IMR-90 (cell line): ENCODE results near the gene CDH23. TPM values are rescaled to one million over a fixed set of nuclear protein-coding genes. Genes with fewer than 3 reads are reported as not detected.

Experiments used
- ATAC-seq: fragments of 200-7000 bp; cut with Tn5 transposase; 2 replicates; pipeline ENCODE4 v1.9.1; 2020; ENCODE audit warnings: low read depth, mild to moderate bottlenecking, moderate library complexity
- BruUV-seq: library from RNA; stranded (reverse); fragments of 400-500 nt; replicated peaks from 2 replicates; lab custom pipeline; 2021; lab: Mats Ljungman, UMichigan
- CTCF ChIA-PET: fragments of 300-600 bp; formaldehyde crosslinking; extraction: SDS; loops from one replicate; lab custom pipeline; 2021; ENCODE audit warnings: antibody characterized with exemption; lab: Yijun Ruan, JAX
- POLR2A ChIA-PET: fragments of 300-600 bp; sonication (Branson Sonifier 250); formaldehyde crosslinking; loops from one replicate; lab custom pipeline; 2022; ENCODE audit warnings: antibody characterized with exemption; ENCODE audit not compliant: unreplicated experiment; lab: Charles Lee
- DNase-seq: peaks from one replicate; pipeline ENCODE4 v3.0.0; 2013
- H2AFZ ChIP-seq: replicated peaks from 2 replicates; pipeline ENCODE3; 2013; ENCODE audit warnings: low read length, mild to moderate bottlenecking; ENCODE audit not compliant: poor library complexity
- H2AK5ac ChIP-seq: 2 replicates; pipeline ENCODE4 v1.6.1; 2013; ENCODE audit warnings: low read depth, low read length, inconsistent platforms
- H2AK9ac ChIP-seq: replicated peaks from 2 replicates; pipeline ENCODE3; 2013; ENCODE audit warnings: mild to moderate bottlenecking, low read depth, low read length, moderate library complexity; ENCODE audit not compliant: poor library complexity
- H2BK120ac ChIP-seq: 2 replicates; pipeline ENCODE4 v1.6.1; 2013; ENCODE audit warnings: low read depth, low read length, inconsistent platforms
- H2BK15ac ChIP-seq: 3 replicates; pipeline ENCODE4 v1.6.1; 2013; ENCODE audit warnings: low read depth, low read length, inconsistent platforms
- H2BK20ac ChIP-seq: 2 replicates; pipeline ENCODE4 v1.6.1; 2013; ENCODE audit warnings: low read depth, mild to moderate bottlenecking, inconsistent platforms, low read length, moderate library complexity
- H2BK5ac ChIP-seq: 2 replicates; pipeline ENCODE4 v1.6.1; 2013; ENCODE audit warnings: mild to moderate bottlenecking, low read depth, low read length, inconsistent platforms; ENCODE audit not compliant: poor library complexity, severe bottlenecking
- H3K14ac ChIP-seq: replicated peaks from 2 replicates; pipeline ENCODE4 v1.6.1; 2013; ENCODE audit warnings: low read depth, low read length, inconsistent platforms
- H3K18ac ChIP-seq: 2 replicates; pipeline ENCODE4 v1.6.1; 2013; ENCODE audit warnings: low read depth, low read length, control low read depth
- H3K23ac ChIP-seq: 2 replicates; pipeline ENCODE4 v1.6.1; 2013; ENCODE audit warnings: low read depth, low read length, inconsistent platforms
- H3K27ac ChIP-seq: 2 replicates; pipeline ENCODE4 v1.5.1; 2013; ENCODE audit warnings: mild to moderate bottlenecking, control low read depth, low read length; ENCODE audit not compliant: insufficient read depth
- H3K27me3 ChIP-seq: 2 replicates; pipeline ENCODE4 v1.6.1; 2013; ENCODE audit warnings: low read length; ENCODE audit not compliant: control insufficient read depth, insufficient read depth
- H3K36me3 ChIP-seq: 2 replicates; pipeline ENCODE4 v1.6.1; 2013; ENCODE audit warnings: low read length, mixed read lengths; ENCODE audit not compliant: control insufficient read depth, insufficient read depth
- H3K4ac ChIP-seq: 2 replicates; pipeline ENCODE4 v1.6.1; 2013; ENCODE audit warnings: low read depth, low read length, inconsistent platforms
- H3K4me1 ChIP-seq: 2 replicates; pipeline ENCODE4 v1.6.1; 2013; ENCODE audit warnings: low read length, mixed read lengths; ENCODE audit not compliant: control insufficient read depth, insufficient read depth
- H3K4me2 ChIP-seq: 2 replicates; pipeline ENCODE4 v1.6.1; 2013; ENCODE audit warnings: low read depth, mild to moderate bottlenecking, control low read depth, low read length, moderate library complexity
- H3K4me3 ChIP-seq: 2 replicates; pipeline ENCODE4 v1.5.1; 2013; ENCODE audit warnings: low read depth, mild to moderate bottlenecking, control low read depth, low read length, moderate library complexity; ENCODE audit not compliant: insufficient read depth
- H3K56ac ChIP-seq: 2 replicates; pipeline ENCODE4 v1.6.1; 2013; ENCODE audit warnings: low read length, inconsistent platforms; ENCODE audit not compliant: insufficient read depth; ENCODE audit errors: extremely low read depth
- H3K79me1 ChIP-seq, 2 experiments: 2 replicates each; pipeline ENCODE4 v1.6.1; 2013; ENCODE audit warnings: low read length in 2 of 2, inconsistent platforms in 1 of 2, low read depth in 1 of 2
- H3K9ac ChIP-seq: 2 replicates; pipeline ENCODE4 v1.6.1; 2013; ENCODE audit warnings: low read depth, low read length, control low read depth
- H3K9me1 ChIP-seq: 2 replicates; pipeline ENCODE4 v1.6.1; 2013; ENCODE audit warnings: low read length, inconsistent platforms; ENCODE audit not compliant: insufficient read depth
- H3K9me3 ChIP-seq: 2 replicates; pipeline ENCODE4 v1.6.1; 2013; ENCODE audit warnings: low read length; ENCODE audit not compliant: control insufficient read depth, insufficient read depth
- H4K20me1 ChIP-seq: 2 replicates; pipeline ENCODE4 v1.6.1; 2013; ENCODE audit warnings: low read length, inconsistent platforms; ENCODE audit not compliant: insufficient read depth
- H4K5ac ChIP-seq: 2 replicates; pipeline ENCODE4 v1.6.1; 2013; ENCODE audit warnings: mild to moderate bottlenecking, low read depth, low read length, control low read depth
- H4K8ac ChIP-seq, 2 experiments: 2 replicates each; pipeline ENCODE4 v1.6.1; 2013; ENCODE audit warnings: low read depth in 2 of 2, low read length in 2 of 2, control low read depth in 1 of 2, inconsistent platforms in 1 of 2
- H4K91ac ChIP-seq: 2 replicates; pipeline ENCODE4 v1.6.1; 2013; ENCODE audit warnings: low read depth, low read length, inconsistent platforms; ENCODE audit not compliant: insufficient read depth
- BHLHE40 ChIP-seq: fragments of 150-350 bp; IDR thresholded peaks from 2 replicates; pipeline ENCODE4 v1.6.1; 2016; ENCODE audit warnings: mild to moderate bottlenecking, low read depth, low read length
- CEBPB ChIP-seq: IDR thresholded peaks from 2 replicates; pipeline ENCODE4 v1.6.1; 2012; ENCODE audit warnings: low read depth, low read length, improper control_type of control experiment
- ELK1 ChIP-seq: fragments of 150-350 bp; IDR thresholded peaks from 2 replicates; pipeline ENCODE4 v1.6.1; 2016; ENCODE audit warnings: low read depth, mild to moderate bottlenecking, low read length, moderate library complexity, borderline replicate concordance
- FOS ChIP-seq: fragments of 150-350 bp; IDR thresholded peaks from 2 replicates; pipeline ENCODE4 v1.6.1; 2016; ENCODE audit warnings: low read depth, low read length
- MXI1 ChIP-seq: IDR thresholded peaks from 2 replicates; pipeline ENCODE4 v1.6.1; 2012; ENCODE audit warnings: low read depth, mild to moderate bottlenecking, low read length, moderate library complexity, borderline replicate concordance
- NFE2L2 ChIP-seq: fragments of 150-350 bp; IDR thresholded peaks from 2 replicates; pipeline ENCODE4 v1.6.1; 2016; ENCODE audit warnings: low read depth, mild to moderate bottlenecking, low read length
- POLR2A ChIP-seq: IDR thresholded peaks from 2 replicates; pipeline ENCODE4 v1.6.1; 2012; ENCODE audit warnings: mild to moderate bottlenecking, low read depth, low read length
- RAD21 ChIP-seq: IDR thresholded peaks from 2 replicates; pipeline ENCODE4 v1.6.1; 2012; ENCODE audit warnings: low read length, improper control_type of control experiment
- USF2 ChIP-seq: fragments of 150-350 bp; IDR thresholded peaks from 2 replicates; pipeline ENCODE4 v1.6.1; 2017; ENCODE audit warnings: mild to moderate bottlenecking, antibody characterized with exemption, low read length, low read depth
- WGBS, 2 experiments: methylation state at CpG; one replicate each; pipeline versions ENCODE4 v1.1.5 to v1.1.7; 2013; ENCODE audit warnings: missing lambda C conversion rate in 2 of 2; ENCODE audit not compliant: insufficient read length in 1 of 2; ENCODE audit errors: extremely low coverage in 2 of 2; 5-methylcytosine and 5-hydroxymethylcytosine counted together
- dilution Hi-C: fragments of 300-500 bp; cut with HindIII; formaldehyde crosslinking; loops from one replicate; pipeline ENCODE4 v1.14.3; 2018; ENCODE audit warnings: low sequenced_read_pairs; ENCODE audit not compliant: unreplicated experiment
- in situ Hi-C: fragments of 300-500 bp; cut with MboI; formaldehyde crosslinking; loops from 3 replicates; pipeline ENCODE4 v1.14.3; 2019; ENCODE audit warnings: low sequenced_read_pairs, inconsistent platforms, mixed read lengths
- intact Hi-C: fragments of 100-400 bp; cut with micrococcal nuclease; formaldehyde crosslinking; loops from 2 replicates; pipeline ENCODE4 v1.10.0; 2022
- polyA plus RNA-seq, 3 experiments: library from polyadenylated mRNA; depleted of rRNA; stranded (reverse); fragments of >200 nt; gene quantifications; 2 replicates each; pipeline ENCODE4 v1.2.3, GENCODE V29; 2012; ENCODE audit warnings: low replicate concordance in 1 of 3
- total RNA-seq: library from RNA; depleted of rRNA; stranded (reverse); fragments of >200 nt; gene quantifications from 2 replicates; pipeline ENCODE4 v1.2.3, GENCODE V29; 2012
- TF ChIP-seq, protein P1 (sequence below): conservative IDR thresholded peaks from 2 replicates; pipeline ENCODE4 v1.5.1; 2012; ENCODE audit warnings: mild to moderate bottlenecking, low read depth, low read length, improper control_type of control experiment

CDH23 gene
- total and polyA plus RNA-seq, 2 of the 4 experiments (the other 2 are of a cell fraction), result under 0.01 to 0.03 TPM

GRCh38 chr10:71842856-71843686, 446.4 kb downstream of the CDH23 start (continued):
- TF ChIP-seq USF2, result no peak

- DNase-seq (no peak), ATAC-seq (no peak)
- Histone ChIP-seq H2AK5ac (no peak overlapping the region), H3K27me3 (no peaks in the 10 kb centered on the region), H3K27ac (no peak overlapping the region), H3K23ac (no peak overlapping the region), H2BK120ac (no peak overlapping the region), H3K4me3 (no peak overlapping the region), H2BK20ac (no peak overlapping the region), H4K8ac (no peak overlapping the region), H2AFZ (no peak overlapping the region), H3K79me1 (peaks cover 19 to 85% of the 10 kb centered on the region in 2 experiments), H4K91ac (no peak overlapping the region), H3K9ac (no peak overlapping the region), H3K14ac (no peak overlapping the region), H2BK5ac (no peak overlapping the region), H3K56ac (no peak overlapping the region), H4K5ac (no peak overlapping the region), H3K18ac (no peak overlapping the region), H3K9me3 (no peaks in the 10 kb centered on the region), H3K4ac (no peak overlapping the region), H4K20me1 (peaks cover 99% of the 10 kb centered on the region), H2BK15ac (no peak overlapping the region), H2AK9ac (no peak overlapping the region), H3K4me1 (peaks cover 10% of the 10 kb centered on the region), H3K4me2 (no peak overlapping the region), H3K9me1 (peaks cover 15% of the 10 kb centered on the region), H3K36me3 (no peaks in the 10 kb centered on the region)
- ChIA-PET CTCF (interaction anchor here (1.3 kb wide), 1 partner anchor 52 kb away, joined by 4 read pairs; no protein-coding TSS in a partner anchor), POLR2A (no interaction called here)
- no TSS peak for BruUV-seq
- intact Hi-C loops (loop anchor here (5.0 kb wide), 1 partner anchor 43 kb away; no protein-coding TSS in a partner anchor), in situ Hi-C loops (no loop called here), dilution Hi-C loops (no loop called here)
- WGBS, 2 experiments, result no CpG with 5 or more reads among the region's 2 CpGs
- no peak for TF ChIP-seq POLR2A
- no peak for TF ChIP-seq CEBPB
- no peak for TF ChIP-seq FOS
- TF ChIP-seq BHLHE40, result no peak
- no peak for TF ChIP-seq USF2
- TF ChIP-seq ELK1, result no peak
- no peak for TF ChIP-seq NFE2L2
- TF ChIP-seq RAD21, result no peak
- TF ChIP-seq, protein P1, sequence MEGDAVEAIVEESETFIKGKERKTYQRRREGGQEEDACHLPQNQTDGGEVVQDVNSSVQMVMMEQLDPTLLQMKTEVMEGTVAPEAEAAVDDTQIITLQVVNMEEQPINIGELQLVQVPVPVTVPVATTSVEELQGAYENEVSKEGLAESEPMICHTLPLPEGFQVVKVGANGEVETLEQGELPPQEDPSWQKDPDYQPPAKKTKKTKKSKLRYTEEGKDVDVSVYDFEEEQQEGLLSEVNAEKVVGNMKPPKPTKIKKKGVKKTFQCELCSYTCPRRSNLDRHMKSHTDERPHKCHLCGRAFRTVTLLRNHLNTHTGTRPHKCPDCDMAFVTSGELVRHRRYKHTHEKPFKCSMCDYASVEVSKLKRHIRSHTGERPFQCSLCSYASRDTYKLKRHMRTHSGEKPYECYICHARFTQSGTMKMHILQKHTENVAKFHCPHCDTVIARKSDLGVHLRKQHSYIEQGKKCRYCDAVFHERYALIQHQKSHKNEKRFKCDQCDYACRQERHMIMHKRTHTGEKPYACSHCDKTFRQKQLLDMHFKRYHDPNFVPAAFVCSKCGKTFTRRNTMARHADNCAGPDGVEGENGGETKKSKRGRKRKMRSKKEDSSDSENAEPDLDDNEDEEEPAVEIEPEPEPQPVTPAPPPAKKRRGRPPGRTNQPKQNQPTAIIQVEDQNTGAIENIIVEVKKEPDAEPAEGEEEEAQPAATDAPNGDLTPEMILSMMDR, result no peak
- no peak for TF ChIP-seq MXI1
Observed at GRCh38 chr10:71844084-71844483, 447.4 kb downstream of the CDH23 start.
